Astrocyte of the cerebellum (primary cell): Measurements from ENCODE around the gene KNL1.

Source experiments
- DNase-seq: peaks from one replicate; pipeline ENCODE4 v3.0.0-alpha.2; 2011; ENCODE audit warnings: low read depth
- H3K4me3 ChIP-seq: 2 replicates; pipeline ENCODE4 v1.5.1; 2011; ENCODE audit warnings: mild to moderate bottlenecking, low read depth, low read length, moderate library complexity
- in situ Hi-C: cut with HindIII; loops from 2 replicates; pipeline ENCODE4 v1.10.0; 2017; ENCODE audit warnings: low sequenced_read_pairs
- TF ChIP-seq, protein P1 (sequence below): IDR thresholded peaks from 2 replicates; pipeline ENCODE4 v1.5.1; 2012; ENCODE audit warnings: low read length, low read depth, moderate library complexity, mild to moderate bottlenecking; ENCODE audit errors: missing control alignments

The KNL1 gene

DNA sequence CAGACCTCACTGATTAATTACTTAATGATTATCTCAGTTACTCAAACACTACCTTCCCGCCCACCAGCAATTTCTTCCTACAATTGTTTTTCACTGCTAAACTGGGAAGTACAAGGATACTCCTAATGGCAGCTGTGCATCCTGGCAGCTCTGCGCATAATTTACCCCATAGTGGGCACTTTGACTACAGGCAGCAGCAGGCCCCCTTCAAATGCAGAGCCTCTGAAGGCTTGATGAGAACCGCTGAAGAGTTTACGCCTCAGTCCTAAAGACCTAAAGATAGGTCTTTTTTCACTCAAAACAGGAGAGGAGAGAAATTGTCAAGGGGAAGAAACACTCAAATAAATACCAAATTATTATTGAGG is 39.9 kb upstream of the KNL1 start:
- TF ChIP-seq, protein P1, sequence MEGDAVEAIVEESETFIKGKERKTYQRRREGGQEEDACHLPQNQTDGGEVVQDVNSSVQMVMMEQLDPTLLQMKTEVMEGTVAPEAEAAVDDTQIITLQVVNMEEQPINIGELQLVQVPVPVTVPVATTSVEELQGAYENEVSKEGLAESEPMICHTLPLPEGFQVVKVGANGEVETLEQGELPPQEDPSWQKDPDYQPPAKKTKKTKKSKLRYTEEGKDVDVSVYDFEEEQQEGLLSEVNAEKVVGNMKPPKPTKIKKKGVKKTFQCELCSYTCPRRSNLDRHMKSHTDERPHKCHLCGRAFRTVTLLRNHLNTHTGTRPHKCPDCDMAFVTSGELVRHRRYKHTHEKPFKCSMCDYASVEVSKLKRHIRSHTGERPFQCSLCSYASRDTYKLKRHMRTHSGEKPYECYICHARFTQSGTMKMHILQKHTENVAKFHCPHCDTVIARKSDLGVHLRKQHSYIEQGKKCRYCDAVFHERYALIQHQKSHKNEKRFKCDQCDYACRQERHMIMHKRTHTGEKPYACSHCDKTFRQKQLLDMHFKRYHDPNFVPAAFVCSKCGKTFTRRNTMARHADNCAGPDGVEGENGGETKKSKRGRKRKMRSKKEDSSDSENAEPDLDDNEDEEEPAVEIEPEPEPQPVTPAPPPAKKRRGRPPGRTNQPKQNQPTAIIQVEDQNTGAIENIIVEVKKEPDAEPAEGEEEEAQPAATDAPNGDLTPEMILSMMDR = no peak
- H3K4me3 ChIP-seq = no peak overlapping the region
- in situ Hi-C loops = no loop called here

DNA sequence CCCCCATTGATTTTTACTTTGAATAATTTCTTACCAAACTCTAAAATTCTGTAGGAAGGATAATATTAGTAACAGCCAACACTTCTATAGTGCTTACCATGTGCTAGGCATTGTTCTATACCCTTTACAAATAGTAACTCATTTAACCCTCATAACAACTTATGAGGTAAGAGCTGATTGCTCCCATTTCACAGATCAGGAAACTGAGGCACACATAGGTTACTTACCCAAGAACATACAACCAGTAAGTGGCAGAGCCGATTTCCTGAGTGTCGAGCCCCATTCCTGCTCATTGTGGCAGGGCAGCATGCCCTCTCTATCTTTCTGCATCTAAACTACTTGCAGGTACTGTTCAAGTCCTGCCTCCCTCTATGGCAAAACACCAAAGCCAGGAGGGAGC is 38.2 kb upstream of the KNL1 start:
- no peak overlapping the region for H3K4me3 ChIP-seq
- TF ChIP-seq, protein P1 = no peak
- in situ Hi-C loops = no loop called here
- DNase-seq = no peak

More for the DNA sequence above, 39.9 kb upstream of the KNL1 start:
- DNase-seq = no peak

DNA sequence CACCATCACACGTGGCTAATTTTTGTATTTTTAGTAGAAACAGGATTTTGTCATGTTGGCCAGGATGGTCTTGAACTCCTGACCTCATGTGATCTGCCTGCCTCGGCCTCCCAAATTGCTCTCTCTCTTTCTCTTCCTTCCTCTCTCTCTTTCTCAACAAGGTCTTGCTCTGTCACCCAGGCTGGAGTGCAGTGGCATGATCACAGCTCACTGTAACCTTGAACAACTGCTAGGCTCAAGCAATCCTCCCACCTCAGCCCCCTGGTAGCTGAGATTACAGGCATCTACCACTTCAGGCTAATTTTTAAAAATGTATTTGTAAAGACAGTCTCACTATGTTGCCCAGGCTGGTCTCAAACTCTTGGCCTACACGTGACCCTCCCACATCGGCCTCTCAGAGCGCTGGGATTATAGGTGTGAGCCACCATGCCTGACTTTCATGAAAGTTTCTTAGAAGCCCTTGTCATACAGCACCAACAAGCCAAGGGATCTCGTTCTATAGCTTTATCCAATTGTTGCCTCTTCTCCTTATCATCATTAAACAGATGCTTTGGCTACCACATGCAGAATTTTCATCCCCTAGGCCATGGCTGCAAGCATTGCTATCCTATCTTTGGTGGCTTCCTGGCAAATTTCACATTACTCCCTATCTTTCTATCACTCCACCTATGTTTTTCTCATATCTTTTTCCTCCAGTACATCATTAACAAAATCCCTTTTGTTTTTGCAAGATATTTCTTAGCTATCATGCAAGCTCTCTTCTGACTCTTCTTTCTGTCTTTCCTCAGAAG is 34.9 kb upstream of the KNL1 start:
- no peak overlapping the region for H3K4me3 ChIP-seq
- TF ChIP-seq, protein P1 = no peak
- DNase-seq = no peak
- in situ Hi-C loops = no loop called here

DNA sequence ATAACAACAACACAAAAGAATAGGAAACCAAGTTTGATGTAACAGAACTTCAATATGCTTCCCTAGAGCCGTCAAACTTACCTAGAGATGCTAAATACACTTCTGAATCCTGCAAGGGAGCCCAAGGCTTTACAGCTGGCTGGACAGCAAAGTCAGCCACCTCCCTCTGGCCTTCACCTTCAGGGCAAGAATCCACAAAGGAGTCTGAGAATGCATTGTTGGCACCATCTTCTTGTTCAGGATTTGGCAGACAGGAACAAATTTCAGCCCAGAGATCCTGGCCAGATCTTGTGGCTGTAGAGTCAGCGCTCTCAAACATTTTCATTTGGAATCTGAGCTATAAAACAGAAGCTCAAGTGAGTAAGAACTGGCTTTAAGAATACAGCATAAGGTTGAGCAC is 31.4 kb upstream of the KNL1 start:
- H3K4me3 ChIP-seq = no peak overlapping the region
- in situ Hi-C loops = no loop called here
- DNase-seq = no peak
- TF ChIP-seq, protein P1 = no peak

DNA sequence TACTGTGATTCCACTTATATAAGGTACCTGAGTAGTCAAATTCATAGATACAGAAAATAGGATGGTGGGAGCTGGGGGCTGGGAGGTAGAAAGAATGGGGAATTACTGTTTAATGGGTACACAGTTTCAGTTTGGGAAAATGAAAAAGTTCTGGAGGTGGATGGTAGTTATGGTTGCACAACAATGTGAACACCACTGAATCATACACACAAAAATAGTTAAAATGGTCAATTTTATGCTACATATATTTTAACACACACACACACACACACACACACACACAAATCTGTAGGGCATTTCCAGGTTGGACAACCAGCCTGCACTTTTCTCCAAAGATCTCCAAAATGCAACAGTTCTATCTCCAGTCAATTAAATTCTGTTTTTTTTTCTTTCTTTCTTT is 30.6 kb upstream of the KNL1 start:
- TF ChIP-seq, protein P1 = no peak
- no peak overlapping the region for H3K4me3 ChIP-seq
- no peak for DNase-seq
- in situ Hi-C loops = no loop called here

DNA sequence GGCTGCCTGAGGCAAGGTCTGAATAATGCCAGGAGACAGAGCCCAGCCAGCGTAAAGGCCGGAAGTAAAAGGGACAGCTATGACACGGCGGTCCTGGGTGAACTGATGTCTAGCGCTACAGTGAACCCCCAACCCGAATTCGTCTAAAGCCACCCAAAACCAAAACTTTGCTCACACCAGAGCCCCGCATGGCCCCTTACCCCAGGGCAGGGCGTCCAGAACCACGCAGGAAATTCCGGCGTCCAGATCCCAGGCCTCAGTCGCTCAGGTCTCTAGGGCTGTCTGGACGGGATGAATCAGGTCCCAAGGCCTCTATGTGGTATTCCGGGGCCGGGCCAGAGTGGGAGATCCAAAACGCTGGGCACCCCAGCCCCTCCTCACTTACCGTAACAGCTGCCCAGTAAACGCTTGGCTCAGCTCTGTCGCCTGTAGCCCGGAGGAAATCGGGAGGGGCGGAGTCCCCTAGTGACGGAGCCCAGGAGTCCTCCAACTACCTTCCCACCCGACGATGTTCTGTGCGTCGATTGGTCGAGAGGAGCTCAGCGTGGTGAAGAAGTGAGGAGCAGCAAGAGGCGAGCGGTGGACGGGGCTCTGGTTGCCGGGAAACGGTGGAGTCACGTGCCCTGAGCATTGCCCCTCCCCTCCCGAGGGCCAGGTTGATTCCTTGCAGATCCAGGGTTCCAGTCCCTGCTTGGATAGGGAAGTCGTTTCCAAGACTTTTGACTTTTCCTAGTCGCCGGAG is 29.3 kb upstream of the KNL1 start, which contains the start of gene CCDC32:
CCDC32 (minus strand) TSS at position 452 of the 742 bp plus-strand sequence. CDS start 2,027 bp downstream, outside the sequence.
- DNase-seq = peak; percentile 97
- TF ChIP-seq, protein P1 = no peak
- peak within 1 kb of the TSS; percentile 90 for H3K4me3 ChIP-seq
- in situ Hi-C loops = no loop called here
